ENCODE measurements around the gene EBF4. TPM values are rescaled to one million over a fixed set of nuclear protein-coding genes. Genes with fewer than 3 reads are reported as not detected.

The EBF4 gene
- total and polyA plus RNA-seq, 2 of the 8 experiments (the other 6 are each of a cell fraction or from before 2014, with no cell fraction given): 1.2 to 2.9 TPM

- TF ChIP-seq TAF7 (optimal IDR thresholded peaks at IDR 0.05; ENCODE audit: borderline replicate concordance, low read depth, low read length) (no peak), CHD2 (IDR thresholded peaks at IDR 0.05; ENCODE audit: low read length) (0 out of 2 replicates have a peak, but pooled peaks have one; percentile 26), BRCA1 (IDR thresholded peaks at IDR 0.05; ENCODE audit: low read depth, low read length) (no peak), USF2 (IDR thresholded peaks at IDR 0.05; ENCODE audit: low read length) (no peak), EGR1 (IDR thresholded peaks at IDR 0.05; ENCODE audit: borderline replicate concordance, low read depth, low read length) (peak; percentile 61; the same call in 1 of the 2 replicates), SP1 (IDR thresholded peaks at IDR 0.05; ENCODE audit: low read depth, low read length) (peak; percentile 50; the same call in 1 of the 2 replicates), GTF2F1 (IDR thresholded peaks at IDR 0.05; ENCODE audit: borderline replicate concordance, low read depth, low read length) (no peak), CBX5 (IDR thresholded peaks at IDR 0.05; ENCODE audit: low read depth, low read length) (no peak)
- TF ChIP-seq, protein P1, sequence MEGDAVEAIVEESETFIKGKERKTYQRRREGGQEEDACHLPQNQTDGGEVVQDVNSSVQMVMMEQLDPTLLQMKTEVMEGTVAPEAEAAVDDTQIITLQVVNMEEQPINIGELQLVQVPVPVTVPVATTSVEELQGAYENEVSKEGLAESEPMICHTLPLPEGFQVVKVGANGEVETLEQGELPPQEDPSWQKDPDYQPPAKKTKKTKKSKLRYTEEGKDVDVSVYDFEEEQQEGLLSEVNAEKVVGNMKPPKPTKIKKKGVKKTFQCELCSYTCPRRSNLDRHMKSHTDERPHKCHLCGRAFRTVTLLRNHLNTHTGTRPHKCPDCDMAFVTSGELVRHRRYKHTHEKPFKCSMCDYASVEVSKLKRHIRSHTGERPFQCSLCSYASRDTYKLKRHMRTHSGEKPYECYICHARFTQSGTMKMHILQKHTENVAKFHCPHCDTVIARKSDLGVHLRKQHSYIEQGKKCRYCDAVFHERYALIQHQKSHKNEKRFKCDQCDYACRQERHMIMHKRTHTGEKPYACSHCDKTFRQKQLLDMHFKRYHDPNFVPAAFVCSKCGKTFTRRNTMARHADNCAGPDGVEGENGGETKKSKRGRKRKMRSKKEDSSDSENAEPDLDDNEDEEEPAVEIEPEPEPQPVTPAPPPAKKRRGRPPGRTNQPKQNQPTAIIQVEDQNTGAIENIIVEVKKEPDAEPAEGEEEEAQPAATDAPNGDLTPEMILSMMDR (IDR thresholded peaks at IDR 0.05; ENCODE audit: control extremely low read depth in 1 of 3, insufficient read depth in 1 of 3, low read depth in 1 of 3, low read length in 3 of 3): no peak
Measured at GRCh38 chr20:2701671-2702081, 9.1 kb downstream of the EBF4 start (continued).

Measured in H1 (cell line).